ENCODE results near the gene ANGPTL4. TPM values are rescaled to one million over a fixed set of nuclear protein-coding genes. Genes with fewer than 3 reads are reported as not detected.

Gene ANGPTL4
- total and polyA plus RNA-seq, 2 experiments from 2014 or later, result 1.9 to 2.2 TPM

DNA sequence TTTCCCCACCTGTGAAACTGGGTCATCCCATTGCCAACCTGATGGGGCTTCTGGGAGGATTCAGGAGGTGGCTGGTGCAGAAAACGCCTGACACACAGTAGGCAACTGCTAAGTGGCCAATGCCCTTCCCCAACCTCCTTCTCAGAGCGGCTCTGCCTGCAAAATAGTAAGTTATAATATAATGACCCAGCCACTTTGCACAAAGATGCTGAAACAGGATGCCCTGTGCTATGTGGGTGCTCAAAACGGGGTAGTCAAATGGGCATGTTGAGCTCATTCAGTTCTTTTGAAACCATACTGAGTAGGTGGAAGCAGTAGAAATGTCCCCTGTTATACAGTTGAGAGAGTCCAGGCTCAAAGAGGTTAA, 49.7 kb downstream of the ANGPTL4 start (continued):
- TF ChIP-seq, protein P1, sequence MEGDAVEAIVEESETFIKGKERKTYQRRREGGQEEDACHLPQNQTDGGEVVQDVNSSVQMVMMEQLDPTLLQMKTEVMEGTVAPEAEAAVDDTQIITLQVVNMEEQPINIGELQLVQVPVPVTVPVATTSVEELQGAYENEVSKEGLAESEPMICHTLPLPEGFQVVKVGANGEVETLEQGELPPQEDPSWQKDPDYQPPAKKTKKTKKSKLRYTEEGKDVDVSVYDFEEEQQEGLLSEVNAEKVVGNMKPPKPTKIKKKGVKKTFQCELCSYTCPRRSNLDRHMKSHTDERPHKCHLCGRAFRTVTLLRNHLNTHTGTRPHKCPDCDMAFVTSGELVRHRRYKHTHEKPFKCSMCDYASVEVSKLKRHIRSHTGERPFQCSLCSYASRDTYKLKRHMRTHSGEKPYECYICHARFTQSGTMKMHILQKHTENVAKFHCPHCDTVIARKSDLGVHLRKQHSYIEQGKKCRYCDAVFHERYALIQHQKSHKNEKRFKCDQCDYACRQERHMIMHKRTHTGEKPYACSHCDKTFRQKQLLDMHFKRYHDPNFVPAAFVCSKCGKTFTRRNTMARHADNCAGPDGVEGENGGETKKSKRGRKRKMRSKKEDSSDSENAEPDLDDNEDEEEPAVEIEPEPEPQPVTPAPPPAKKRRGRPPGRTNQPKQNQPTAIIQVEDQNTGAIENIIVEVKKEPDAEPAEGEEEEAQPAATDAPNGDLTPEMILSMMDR (conservative IDR thresholded peaks at IDR 0.05; ENCODE audit: low read depth in 2 of 2), result no peak
- TF ChIP-seq, protein P2, sequence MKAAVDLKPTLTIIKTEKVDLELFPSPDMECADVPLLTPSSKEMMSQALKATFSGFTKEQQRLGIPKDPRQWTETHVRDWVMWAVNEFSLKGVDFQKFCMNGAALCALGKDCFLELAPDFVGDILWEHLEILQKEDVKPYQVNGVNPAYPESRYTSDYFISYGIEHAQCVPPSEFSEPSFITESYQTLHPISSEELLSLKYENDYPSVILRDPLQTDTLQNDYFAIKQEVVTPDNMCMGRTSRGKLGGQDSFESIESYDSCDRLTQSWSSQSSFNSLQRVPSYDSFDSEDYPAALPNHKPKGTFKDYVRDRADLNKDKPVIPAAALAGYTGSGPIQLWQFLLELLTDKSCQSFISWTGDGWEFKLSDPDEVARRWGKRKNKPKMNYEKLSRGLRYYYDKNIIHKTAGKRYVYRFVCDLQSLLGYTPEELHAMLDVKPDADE (IDR thresholded peaks at IDR 0.05), result no peak
- TF ChIP-seq EZH2phosphoT487 (IDR thresholded peaks at IDR 0.05; ENCODE audit: unreplicated experiment) (no peak), NANOG (IDR thresholded peaks at IDR 0.05; ENCODE audit: borderline replicate concordance) (no peak)
- TF ChIP-seq, protein P3, sequence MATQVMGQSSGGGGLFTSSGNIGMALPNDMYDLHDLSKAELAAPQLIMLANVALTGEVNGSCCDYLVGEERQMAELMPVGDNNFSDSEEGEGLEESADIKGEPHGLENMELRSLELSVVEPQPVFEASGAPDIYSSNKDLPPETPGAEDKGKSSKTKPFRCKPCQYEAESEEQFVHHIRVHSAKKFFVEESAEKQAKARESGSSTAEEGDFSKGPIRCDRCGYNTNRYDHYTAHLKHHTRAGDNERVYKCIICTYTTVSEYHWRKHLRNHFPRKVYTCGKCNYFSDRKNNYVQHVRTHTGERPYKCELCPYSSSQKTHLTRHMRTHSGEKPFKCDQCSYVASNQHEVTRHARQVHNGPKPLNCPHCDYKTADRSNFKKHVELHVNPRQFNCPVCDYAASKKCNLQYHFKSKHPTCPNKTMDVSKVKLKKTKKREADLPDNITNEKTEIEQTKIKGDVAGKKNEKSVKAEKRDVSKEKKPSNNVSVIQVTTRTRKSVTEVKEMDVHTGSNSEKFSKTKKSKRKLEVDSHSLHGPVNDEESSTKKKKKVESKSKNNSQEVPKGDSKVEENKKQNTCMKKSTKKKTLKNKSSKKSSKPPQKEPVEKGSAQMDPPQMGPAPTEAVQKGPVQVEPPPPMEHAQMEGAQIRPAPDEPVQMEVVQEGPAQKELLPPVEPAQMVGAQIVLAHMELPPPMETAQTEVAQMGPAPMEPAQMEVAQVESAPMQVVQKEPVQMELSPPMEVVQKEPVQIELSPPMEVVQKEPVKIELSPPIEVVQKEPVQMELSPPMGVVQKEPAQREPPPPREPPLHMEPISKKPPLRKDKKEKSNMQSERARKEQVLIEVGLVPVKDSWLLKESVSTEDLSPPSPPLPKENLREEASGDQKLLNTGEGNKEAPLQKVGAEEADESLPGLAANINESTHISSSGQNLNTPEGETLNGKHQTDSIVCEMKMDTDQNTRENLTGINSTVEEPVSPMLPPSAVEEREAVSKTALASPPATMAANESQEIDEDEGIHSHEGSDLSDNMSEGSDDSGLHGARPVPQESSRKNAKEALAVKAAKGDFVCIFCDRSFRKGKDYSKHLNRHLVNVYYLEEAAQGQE (IDR thresholded peaks at IDR 0.05; ENCODE audit: unreplicated experiment), result no peak

DNA sequence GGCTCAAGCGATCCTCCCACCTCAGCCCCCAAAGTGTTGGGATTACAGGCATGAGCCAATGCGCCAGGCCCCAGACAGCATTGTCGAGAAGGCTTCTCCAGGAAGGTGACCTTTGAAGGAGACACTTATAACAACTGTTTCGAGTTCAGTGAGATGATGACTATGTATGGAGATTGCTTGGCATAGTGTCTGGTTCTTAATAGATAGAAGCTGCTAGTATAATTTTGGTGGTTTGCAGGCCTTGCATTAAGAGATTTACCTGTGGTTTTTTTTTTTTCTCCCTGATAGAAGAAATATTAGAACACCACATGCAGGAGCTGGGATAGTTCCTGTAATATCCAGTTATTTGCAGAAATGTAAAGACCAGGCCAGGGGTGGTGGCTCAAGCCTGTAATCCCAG, 52.8 kb downstream of the ANGPTL4 start:
- DNase-seq (ENCODE audit: low spot score) (no peak), ATAC-seq (no peak)
- Histone ChIP-seq H3K36me3 (ENCODE audit: insufficient read depth) (no peaks in the 10 kb centered on the region), H3K4me1 (ENCODE audit: insufficient read depth) (peaks cover 4% of the 10 kb centered on the region; the same call in 1 of the 2 replicates), H2AFZ (no peak overlapping the region), H4K20me1 (replicated peaks; ENCODE audit: insufficient read depth) (no peaks in the 10 kb centered on the region), H3K9me2 (ENCODE audit: insufficient read depth) (no peaks in the 10 kb centered on the region), H3F3A (replicated peaks; ENCODE audit: low read depth) (0 out of 2 replicates have a peak, but pooled peaks cover 10% of the 10 kb centered on the region), H3K79me2 (replicated peaks; ENCODE audit: insufficient read depth) (no peaks in the 10 kb centered on the region), H3K27me3 (ENCODE audit: insufficient read depth) (0 out of 2 replicates have a peak, but pooled peaks cover 6% of the 10 kb centered on the region), H3K27ac (ENCODE audit: low read depth) (no peak overlapping the region), H3K4me2 (no peak overlapping the region), H3K4me3 (no peak overlapping the region)
- TF ChIP-seq STAT1 (IDR thresholded peaks at IDR 0.05; ENCODE audit: unreplicated experiment), result no peak
- TF ChIP-seq CREB1 (CRISPR knock-in tag; IDR thresholded peaks at IDR 0.05; ENCODE audit: low read depth), result no peak
- TF ChIP-seq EZH2phosphoT487 (IDR thresholded peaks at IDR 0.05; ENCODE audit: unreplicated experiment), result no peak
- no peak for TF ChIP-seq ZNF331 (CRISPR knock-in tag; IDR thresholded peaks at IDR 0.05; ENCODE audit: low read depth)
- Mint-ChIP-seq H3K9me3 (no peaks in the 10 kb centered on the region; the same call in 2 of the 3 replicates), H3K36me3 (ENCODE audit: low read depth) (no peaks in the 10 kb centered on the region), H3K27ac (no peak overlapping the region), H3K4me3 (no peak overlapping the region), H3K27me3 (ENCODE audit: insufficient read depth, low read depth, poor library complexity) (peaks cover 8% of the 10 kb centered on the region), H3K4me1 (peaks cover 4% of the 10 kb centered on the region)

Measured in GM23338 (cell line).